Neural cell (in vitro differentiated cells): ENCODE results near the gene RTF1. TPM values are rescaled to one million over a fixed set of nuclear protein-coding genes. Genes with fewer than 3 reads are reported as not detected.

Experiments used
- H2AFZ ChIP-seq: fragments of 200-600, 300-800 bp; sonication (generic), shearing (Covaris generic); 2 replicates; pipeline ENCODE4 v1.6.0; 2014; ENCODE audit warnings: low read depth, mild to moderate bottlenecking, antibody characterized with exemption, low read length, moderate library complexity
- H3F3A ChIP-seq: fragments of 200-600 bp; shearing (Covaris generic); 2 replicates; pipeline ENCODE4 v1.6.1; 2016; ENCODE audit warnings: mild to moderate bottlenecking, moderate library complexity, mixed read lengths, antibody characterized with exemption, low read length; ENCODE audit not compliant: insufficient read depth, poor library complexity, severe bottlenecking
- H3K27ac ChIP-seq: fragments of 200-600, 300-800 bp; sonication (generic), shearing (Covaris generic); 2 replicates; pipeline ENCODE4 v1.5.1; 2014; ENCODE audit warnings: mild to moderate bottlenecking, low read length, moderate library complexity
- H3K27me3 ChIP-seq: fragments of 300-800, 200-600 bp; sonication (generic), shearing (Covaris generic); 2 replicates; pipeline ENCODE4 v1.6.0; 2014; ENCODE audit warnings: mild to moderate bottlenecking, low read depth, low read length, moderate library complexity; ENCODE audit not compliant: insufficient read depth
- H3K36me3 ChIP-seq: fragments of 300-800, 200-600 bp; sonication (generic), shearing (Covaris generic); 2 replicates; pipeline ENCODE4 v1.5.1; 2014; ENCODE audit warnings: mild to moderate bottlenecking, antibody characterized with exemption, low read length, moderate library complexity; ENCODE audit not compliant: insufficient read depth
- H3K4me2 ChIP-seq: fragments of 300-800, 200-600 bp; sonication (generic), shearing (Covaris generic); 2 replicates; pipeline ENCODE4 v1.6.0; 2014; ENCODE audit warnings: mild to moderate bottlenecking, low read length
- H3K4me3 ChIP-seq: fragments of 300-800, 200-600 bp; sonication (generic), shearing (Covaris generic); 2 replicates; pipeline ENCODE4 v1.5.1; 2014; ENCODE audit warnings: mild to moderate bottlenecking, low read length, moderate library complexity
- H3K79me2 ChIP-seq: fragments of 200-600 bp; shearing (Covaris generic); replicated peaks from 2 replicates; pipeline ENCODE4 v1.6.0; 2014; ENCODE audit warnings: mild to moderate bottlenecking, low read length, moderate library complexity; ENCODE audit not compliant: insufficient read depth
- H3K9ac ChIP-seq: fragments of 300-800, 200-600 bp; sonication (generic), shearing (Covaris generic); 2 replicates; pipeline ENCODE4 v1.6.1; 2016; ENCODE audit warnings: mild to moderate bottlenecking, low read length, mixed read lengths
- H3K9me2 ChIP-seq: fragments of 200-600 bp; shearing (Covaris generic); 2 replicates; pipeline ENCODE4 v1.6.1; 2016; ENCODE audit warnings: mild to moderate bottlenecking, low read length, mixed read lengths; ENCODE audit not compliant: insufficient read depth
- H3K9me3 ChIP-seq: fragments of 200-600, 300-800 bp; sonication (generic), shearing (Covaris generic); 2 replicates; pipeline ENCODE4 v1.6.1; 2016; ENCODE audit warnings: mild to moderate bottlenecking, mixed run types, low read length, moderate library complexity, mixed read lengths
- H4K20me1 ChIP-seq: fragments of 200-600 bp; shearing (Covaris generic); 2 replicates; pipeline ENCODE4 v1.6.1; 2016; ENCODE audit warnings: mild to moderate bottlenecking, mixed run types; ENCODE audit not compliant: insufficient read depth
- EP300 ChIP-seq: fragments of 450-650 bp; conservative IDR thresholded peaks from 2 replicates; pipeline ENCODE4 v1.6.1; 2014; ENCODE audit warnings: antibody characterized with exemption, mild to moderate bottlenecking, moderate library complexity; ENCODE audit not compliant: poor library complexity, severe bottlenecking
- EZH2 ChIP-seq: fragments of 200-600, 300-800 bp; shearing (Covaris generic), sonication (generic); IDR thresholded peaks from 2 replicates; pipeline ENCODE4 v1.6.1; 2014; ENCODE audit warnings: antibody characterized with exemption, low read length, borderline replicate concordance, mild to moderate bottlenecking; ENCODE audit not compliant: insufficient read depth, poor library complexity, severe bottlenecking
- MXI1 ChIP-seq: fragments of 450-650 bp; conservative IDR thresholded peaks from 2 replicates; pipeline ENCODE4 v1.6.1; 2014; ENCODE audit warnings: antibody characterized with exemption, mild to moderate bottlenecking; ENCODE audit not compliant: poor library complexity, severe bottlenecking
- POLR2AphosphoS5 ChIP-seq: IDR thresholded peaks from 2 replicates; pipeline ENCODE4 v1.6.1; 2012
- RAD21 ChIP-seq: fragments of 450-650 bp; conservative IDR thresholded peaks from 2 replicates; pipeline ENCODE4 v1.6.1; 2014; ENCODE audit warnings: antibody characterized with exemption, mild to moderate bottlenecking, moderate library complexity
- SMC3 ChIP-seq: fragments of 450-650 bp; conservative IDR thresholded peaks from 2 replicates; pipeline ENCODE4 v1.6.1; 2014; ENCODE audit warnings: antibody characterized with exemption, mild to moderate bottlenecking, moderate library complexity; ENCODE audit not compliant: poor library complexity
- TAF1 ChIP-seq: IDR thresholded peaks from 2 replicates; pipeline ENCODE4 v1.6.1; 2012; ENCODE audit warnings: low read depth
- polyA minus RNA-seq: library from RNA; depleted of rRNA, polyadenylated mRNA; stranded (reverse); fragments of >200 nt; gene quantifications from 2 replicates; pipeline ENCODE4 v1.2.3, GENCODE V29; 2014
- polyA plus RNA-seq: library from polyadenylated mRNA; depleted of rRNA; stranded (reverse); fragments of >200 nt; gene quantifications from 2 replicates; pipeline ENCODE4 v1.2.3, GENCODE V29; 2014
- TF ChIP-seq, protein P1 (sequence below): fragments of 450-650 bp; IDR thresholded peaks from 2 replicates; pipeline ENCODE4 v1.5.1; 2014; ENCODE audit warnings: antibody characterized with exemption, mild to moderate bottlenecking, moderate library complexity; ENCODE audit not compliant: poor library complexity, severe bottlenecking
- TF ChIP-seq, protein P2 (sequence below): IDR thresholded peaks from 2 replicates; pipeline ENCODE4 v1.6.1; 2012; ENCODE audit warnings: borderline replicate concordance

RTF1 gene
- polyA plus RNA-seq (77.9 and 84.1 TPM in 2 replicates), polyA minus RNA-seq (80.2 and 81.3 TPM in 2 replicates)

DNA sequence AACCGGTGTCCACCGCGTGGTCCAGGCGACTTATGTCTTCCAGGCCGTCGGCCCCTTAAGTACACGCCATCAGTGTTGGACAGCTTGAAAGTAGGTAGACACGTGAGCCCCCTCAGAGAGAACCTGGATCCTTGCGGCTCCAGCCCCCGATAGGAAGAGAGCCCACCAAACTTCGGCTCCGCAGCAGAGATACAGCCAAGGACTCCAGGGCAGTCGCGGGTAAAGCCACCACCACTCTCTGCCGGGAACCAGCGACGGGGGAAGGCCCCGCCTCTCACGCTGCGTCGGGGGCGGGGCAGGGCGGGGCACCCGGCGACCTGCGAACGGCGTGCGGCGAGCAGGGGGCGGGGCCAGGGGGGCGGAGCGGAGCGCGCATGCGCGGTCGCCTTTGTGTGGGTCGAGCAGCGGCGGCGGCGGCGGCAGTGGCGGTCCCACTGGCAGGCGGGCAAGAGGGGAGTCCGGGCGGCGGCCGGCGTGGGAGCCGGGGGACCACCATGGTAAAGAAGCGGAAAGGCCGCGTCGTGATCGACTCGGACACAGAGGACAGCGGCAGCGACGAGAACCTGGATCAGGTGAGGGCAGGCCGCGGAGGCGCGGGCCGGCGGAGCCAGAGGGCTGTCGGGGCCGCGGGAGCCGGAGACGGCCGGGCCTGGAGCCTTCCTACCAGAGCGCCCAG, at the start of gene RTF1:
TSS of gene RTF1 (plus strand) at position 354 of the 676 bp plus-strand sequence. CDS start at position 375, 21 bp downstream.
- Histone ChIP-seq H3K4me2 (peak within 1 kb of the TSS; percentile 97), H3K27me3 (no peaks in the 10 kb centered on the region), H3K36me3 (no peaks in the 10 kb centered on the region), H3K27ac (peak within 1 kb of the TSS; percentile 80), H3K9ac (peak within 1 kb of the TSS; percentile 93), H4K20me1 (peaks cover 4% of the 10 kb centered on the region), H3F3A (no peaks in the 10 kb centered on the region), H3K9me2 (no peaks in the 10 kb centered on the region), H3K4me3 (peak within 1 kb of the TSS; percentile 99), H3K79me2 (peaks cover 46% of the 10 kb centered on the region), H3K9me3 (no peaks in the 10 kb centered on the region), H2AFZ (peak within 1 kb of the TSS; percentile 97)
- TF ChIP-seq POLR2AphosphoS5 (peak; percentile 96), MXI1 (peak; percentile 93), EZH2 (no peak), EP300 (no peak), SMC3 (no peak), TAF1 (peak; percentile 78), RAD21 (peak; percentile 23)
- TF ChIP-seq, protein P1, sequence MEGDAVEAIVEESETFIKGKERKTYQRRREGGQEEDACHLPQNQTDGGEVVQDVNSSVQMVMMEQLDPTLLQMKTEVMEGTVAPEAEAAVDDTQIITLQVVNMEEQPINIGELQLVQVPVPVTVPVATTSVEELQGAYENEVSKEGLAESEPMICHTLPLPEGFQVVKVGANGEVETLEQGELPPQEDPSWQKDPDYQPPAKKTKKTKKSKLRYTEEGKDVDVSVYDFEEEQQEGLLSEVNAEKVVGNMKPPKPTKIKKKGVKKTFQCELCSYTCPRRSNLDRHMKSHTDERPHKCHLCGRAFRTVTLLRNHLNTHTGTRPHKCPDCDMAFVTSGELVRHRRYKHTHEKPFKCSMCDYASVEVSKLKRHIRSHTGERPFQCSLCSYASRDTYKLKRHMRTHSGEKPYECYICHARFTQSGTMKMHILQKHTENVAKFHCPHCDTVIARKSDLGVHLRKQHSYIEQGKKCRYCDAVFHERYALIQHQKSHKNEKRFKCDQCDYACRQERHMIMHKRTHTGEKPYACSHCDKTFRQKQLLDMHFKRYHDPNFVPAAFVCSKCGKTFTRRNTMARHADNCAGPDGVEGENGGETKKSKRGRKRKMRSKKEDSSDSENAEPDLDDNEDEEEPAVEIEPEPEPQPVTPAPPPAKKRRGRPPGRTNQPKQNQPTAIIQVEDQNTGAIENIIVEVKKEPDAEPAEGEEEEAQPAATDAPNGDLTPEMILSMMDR: no peak
- TF ChIP-seq, protein P2, sequence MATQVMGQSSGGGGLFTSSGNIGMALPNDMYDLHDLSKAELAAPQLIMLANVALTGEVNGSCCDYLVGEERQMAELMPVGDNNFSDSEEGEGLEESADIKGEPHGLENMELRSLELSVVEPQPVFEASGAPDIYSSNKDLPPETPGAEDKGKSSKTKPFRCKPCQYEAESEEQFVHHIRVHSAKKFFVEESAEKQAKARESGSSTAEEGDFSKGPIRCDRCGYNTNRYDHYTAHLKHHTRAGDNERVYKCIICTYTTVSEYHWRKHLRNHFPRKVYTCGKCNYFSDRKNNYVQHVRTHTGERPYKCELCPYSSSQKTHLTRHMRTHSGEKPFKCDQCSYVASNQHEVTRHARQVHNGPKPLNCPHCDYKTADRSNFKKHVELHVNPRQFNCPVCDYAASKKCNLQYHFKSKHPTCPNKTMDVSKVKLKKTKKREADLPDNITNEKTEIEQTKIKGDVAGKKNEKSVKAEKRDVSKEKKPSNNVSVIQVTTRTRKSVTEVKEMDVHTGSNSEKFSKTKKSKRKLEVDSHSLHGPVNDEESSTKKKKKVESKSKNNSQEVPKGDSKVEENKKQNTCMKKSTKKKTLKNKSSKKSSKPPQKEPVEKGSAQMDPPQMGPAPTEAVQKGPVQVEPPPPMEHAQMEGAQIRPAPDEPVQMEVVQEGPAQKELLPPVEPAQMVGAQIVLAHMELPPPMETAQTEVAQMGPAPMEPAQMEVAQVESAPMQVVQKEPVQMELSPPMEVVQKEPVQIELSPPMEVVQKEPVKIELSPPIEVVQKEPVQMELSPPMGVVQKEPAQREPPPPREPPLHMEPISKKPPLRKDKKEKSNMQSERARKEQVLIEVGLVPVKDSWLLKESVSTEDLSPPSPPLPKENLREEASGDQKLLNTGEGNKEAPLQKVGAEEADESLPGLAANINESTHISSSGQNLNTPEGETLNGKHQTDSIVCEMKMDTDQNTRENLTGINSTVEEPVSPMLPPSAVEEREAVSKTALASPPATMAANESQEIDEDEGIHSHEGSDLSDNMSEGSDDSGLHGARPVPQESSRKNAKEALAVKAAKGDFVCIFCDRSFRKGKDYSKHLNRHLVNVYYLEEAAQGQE: peak; percentile 61

DNA sequence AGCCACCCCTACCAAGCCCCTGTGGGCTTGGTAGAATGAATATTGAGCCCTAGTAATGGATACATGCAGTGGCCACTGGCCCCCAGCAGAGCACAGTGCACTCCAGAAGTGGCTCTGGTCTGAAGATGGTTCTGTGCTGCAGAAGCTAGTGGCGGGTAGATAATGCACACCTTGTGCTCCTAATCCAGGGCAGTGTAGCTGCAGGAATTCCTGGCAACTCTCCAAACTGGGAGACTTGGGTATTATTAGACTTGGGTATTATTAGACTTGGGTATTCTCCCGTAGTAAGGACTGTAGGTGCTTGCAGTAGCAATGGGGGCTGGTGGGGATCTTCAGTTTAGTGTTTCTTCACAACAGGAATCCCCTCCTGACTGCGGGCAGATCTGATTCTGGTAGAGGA, 49.5 kb upstream of the RTF1 start:
- Histone ChIP-seq H2AFZ (no peak overlapping the region), H3K9ac (no peak overlapping the region), H3K27ac (no peak overlapping the region), H3K79me2 (no peaks in the 10 kb centered on the region), H3K4me3 (no peak overlapping the region), H3K27me3 (no peaks in the 10 kb centered on the region), H3K9me3 (no peaks in the 10 kb centered on the region), H3K4me2 (no peak overlapping the region), H3F3A (no peaks in the 10 kb centered on the region), H3K36me3 (no peaks in the 10 kb centered on the region), H4K20me1 (no peaks in the 10 kb centered on the region), H3K9me2 (no peaks in the 10 kb centered on the region)
- TF ChIP-seq TAF1 (no peak), EP300 (no peak), MXI1 (no peak), POLR2AphosphoS5 (no peak), RAD21 (no peak), SMC3 (no peak), EZH2 (no peak)
- TF ChIP-seq, protein P2: no peak
- TF ChIP-seq, protein P1: no peak
